Gastrocnemius medialis (tissue), 4 donors: ENCODE data around the gene MT1B. TPM values are rescaled to one million over a fixed set of nuclear protein-coding genes. Genes with fewer than 3 reads are reported as not detected.

Experiments
- ATAC-seq, 2 donors: fragments of 150-250 bp; one replicate each; pipeline ENCODE4 v1.9.1; 2016
- DNase-seq, 2 donors: peaks; one replicate each; pipeline ENCODE4 v3.0.0-alpha.2; 2019
- H3K27ac ChIP-seq, 4 donors: fragments of 200-600 bp; sonication (generic); 1 replicate in 1 of 4; 2 replicates in 3 of 4; pipeline ENCODE4 v1.5.1; 2016 to 2018; ENCODE audit warnings: mild to moderate bottlenecking in 2 of 4, moderate library complexity in 1 of 4
- H3K27me3 ChIP-seq, 3 donors: fragments of 200-600 bp; sonication (generic) in 2 of 3; 1 replicate in 1 of 3; 2 replicates in 2 of 3; pipeline versions ENCODE4 v1.5.1 to v1.6.0; 2016 to 2019; ENCODE audit warnings: mild to moderate bottlenecking in 1 of 3, moderate library complexity in 1 of 3
- H3K36me3 ChIP-seq, 2 donors: fragments of 200-600 bp; sonication (generic) in 1 of 2; one replicate each; pipeline ENCODE4 v1.5.1; 2017 to 2018
- H3K4me1 ChIP-seq, 2 donors: fragments of 200-600 bp; sonication (generic) in 1 of 2; one replicate each; pipeline ENCODE4 v1.5.1; 2016 to 2017; ENCODE audit warnings: mild to moderate bottlenecking in 2 of 2
- H3K4me3 ChIP-seq, 4 donors: fragments of 200-600 bp; sonication (generic) in 3 of 4; 1 replicate in 1 of 4; 2 replicates in 3 of 4; pipeline ENCODE4 v1.5.1; 2016 to 2019; ENCODE audit warnings: mild to moderate bottlenecking in 2 of 4
- H3K9me3 ChIP-seq, 3 donors: fragments of 200-600 bp; sonication (generic) in 2 of 3; 1 replicate in 1 of 3; 2 replicates in 2 of 3; pipeline ENCODE4 v1.5.1; 2016 to 2019
- POLR2A ChIP-seq, 2 donors: fragments of 450-650 bp; IDR thresholded peaks; one replicate each; pipeline ENCODE4 v1.6.1; 2017; ENCODE audit warnings: antibody characterized with exemption in 2 of 2, mild to moderate bottlenecking in 2 of 2, moderate library complexity in 2 of 2
- in situ Hi-C, 4 donors: fragments of 200-750 bp; cut with MboI; loops; one replicate each; pipeline versions ENCODE4 v1.15.0 to v1.8.0; 2017; ENCODE audit warnings: low sequenced_read_pairs in 4 of 4
- intact Hi-C: fragments of 100-400 bp; cut with DNase I; formaldehyde crosslinking; loops from one replicate; pipeline ENCODE4 v1.15.1; 2023; ENCODE audit warnings: low total_unique reads
- total RNA-seq, 4 donors: library from RNA; depleted of rRNA; stranded (reverse); fragments of >200 nt; gene quantifications; one replicate each; pipeline versions ENCODE4 v1.1.0 to v1.2.3, GENCODE V29; 2016
- TF ChIP-seq, protein P1 (sequence below), 5 experiments: fragments of 450-650 bp in 3 of 5; fragments of 200-600 bp in 2 of 5; sonication (generic) in 2 of 5; IDR thresholded peaks in 4 of 5; conservative IDR thresholded peaks in 1 of 5; 1 replicate in 4 of 5; 2 replicates in 1 of 5; pipeline ENCODE4 v1.5.1; 2016 to 2019; ENCODE audit warnings: antibody characterized with exemption in 5 of 5, mild to moderate bottlenecking in 3 of 5, moderate library complexity in 3 of 5

The MT1B gene
- total RNA-seq, 4 donors from 2014 or later: not detected

DNA sequence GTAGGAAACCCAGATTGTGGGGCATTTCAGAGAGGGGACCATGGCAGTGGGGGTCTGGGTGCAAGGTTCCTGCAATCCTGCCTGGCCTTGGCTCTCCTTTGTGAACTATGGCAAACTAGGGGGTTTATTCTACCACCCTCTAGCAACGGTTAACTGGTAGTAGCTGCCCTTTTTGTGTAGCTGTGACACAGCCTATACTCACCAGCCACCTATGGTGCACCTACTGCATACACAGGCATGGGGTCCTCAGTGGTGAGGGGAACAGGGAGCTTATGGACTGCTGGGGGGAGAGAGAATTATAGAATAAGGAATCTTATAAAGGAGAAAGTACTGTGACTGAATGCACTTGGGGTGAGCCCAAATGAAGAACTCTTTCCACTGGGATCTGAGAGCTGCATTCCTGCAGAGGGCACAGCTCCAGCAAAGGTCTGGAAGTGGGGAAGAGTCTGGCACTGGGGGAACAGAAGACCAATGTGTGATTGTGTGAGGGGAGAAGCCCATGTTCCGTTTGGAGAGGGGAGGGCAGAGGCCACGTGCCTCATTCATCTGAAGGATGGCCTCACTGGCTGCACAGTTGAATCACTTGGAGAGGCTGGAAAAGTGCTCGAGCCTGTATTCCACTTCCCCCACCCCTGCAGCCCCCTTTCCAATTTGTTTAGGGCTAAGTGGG is 32.7 kb downstream of the MT1B start:
- H3K4me3 ChIP-seq: peak overlapping the region; percentile 66 to 83 (median 78)
- H3K4me1 ChIP-seq: peaks cover 37 to 41% of the 10 kb centered on the region in 2 donors
- H3K27me3 ChIP-seq: no peaks in the 10 kb centered on the region
- peak overlapping the region; percentile 89 to 94 (median 91) for H3K27ac ChIP-seq
- DNase-seq (peak; percentile 48 to 87), ATAC-seq (peak; percentile 1 to 18)
- in situ Hi-C loops: loop anchor here in 3 of 4 donors (5.0 to 25.0 kb wide), 2 partner anchors 77 to 272 kb away; partner anchors contain the start of gene MT2A (in 2 of the 3)
- H3K36me3 ChIP-seq: no peaks in the 10 kb centered on the region
- TF ChIP-seq, protein P1, sequence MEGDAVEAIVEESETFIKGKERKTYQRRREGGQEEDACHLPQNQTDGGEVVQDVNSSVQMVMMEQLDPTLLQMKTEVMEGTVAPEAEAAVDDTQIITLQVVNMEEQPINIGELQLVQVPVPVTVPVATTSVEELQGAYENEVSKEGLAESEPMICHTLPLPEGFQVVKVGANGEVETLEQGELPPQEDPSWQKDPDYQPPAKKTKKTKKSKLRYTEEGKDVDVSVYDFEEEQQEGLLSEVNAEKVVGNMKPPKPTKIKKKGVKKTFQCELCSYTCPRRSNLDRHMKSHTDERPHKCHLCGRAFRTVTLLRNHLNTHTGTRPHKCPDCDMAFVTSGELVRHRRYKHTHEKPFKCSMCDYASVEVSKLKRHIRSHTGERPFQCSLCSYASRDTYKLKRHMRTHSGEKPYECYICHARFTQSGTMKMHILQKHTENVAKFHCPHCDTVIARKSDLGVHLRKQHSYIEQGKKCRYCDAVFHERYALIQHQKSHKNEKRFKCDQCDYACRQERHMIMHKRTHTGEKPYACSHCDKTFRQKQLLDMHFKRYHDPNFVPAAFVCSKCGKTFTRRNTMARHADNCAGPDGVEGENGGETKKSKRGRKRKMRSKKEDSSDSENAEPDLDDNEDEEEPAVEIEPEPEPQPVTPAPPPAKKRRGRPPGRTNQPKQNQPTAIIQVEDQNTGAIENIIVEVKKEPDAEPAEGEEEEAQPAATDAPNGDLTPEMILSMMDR (IDR thresholded peaks at IDR 0.05 in 4 of 5, conservative IDR thresholded peaks at IDR 0.05 in 1 of 5): no peak
- TF ChIP-seq POLR2A (IDR thresholded peaks at IDR 0.05): peak in 1 of 2 donors; percentile 55
- no peaks in the 10 kb centered on the region for H3K9me3 ChIP-seq
- intact Hi-C loops: loop anchor here (5.0 kb wide), 3 partner anchors 248 to 378 kb away; partner anchors contain the start of gene HERPUD1

DNA sequence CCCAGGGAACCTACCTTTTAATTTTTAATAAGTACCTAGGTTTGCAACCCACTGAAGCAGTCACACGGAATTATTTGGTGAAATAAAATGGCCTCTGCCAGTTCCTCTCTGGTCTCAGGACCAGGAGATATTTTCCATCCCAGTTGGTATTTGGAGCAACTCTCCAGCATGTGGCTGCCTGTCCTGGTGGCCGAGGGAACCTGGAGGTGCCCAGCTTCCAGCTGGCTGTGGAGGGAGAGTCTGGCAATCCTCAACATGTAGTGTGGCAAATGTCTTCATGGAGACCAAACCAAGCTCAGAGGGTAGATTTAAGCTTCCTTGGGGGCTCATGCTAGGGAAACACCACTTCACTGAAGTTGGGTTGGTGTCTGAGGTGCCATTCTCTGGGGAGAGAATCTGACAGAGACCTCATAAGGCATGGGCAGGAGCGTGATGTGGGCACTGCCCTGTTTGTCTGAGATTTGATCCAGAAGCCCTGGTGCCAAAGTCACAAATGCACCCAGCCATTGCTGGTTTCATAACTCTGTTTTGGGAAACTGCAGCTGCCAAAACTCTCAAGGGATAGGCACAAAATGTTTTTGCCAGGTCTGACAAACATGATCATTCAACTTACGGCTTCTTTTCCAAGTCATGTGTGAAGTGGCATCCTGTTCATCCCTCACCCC is 33.4 kb downstream of the MT1B start:
- TF ChIP-seq POLR2A (IDR thresholded peaks at IDR 0.05): peak in 1 of 2 donors; percentile 26
- TF ChIP-seq, protein P1 (IDR thresholded peaks at IDR 0.05 in 4 of 5, conservative IDR thresholded peaks at IDR 0.05 in 1 of 5): peak in 1 of 5 experiments; percentile 14
- peaks cover 33 to 37% of the 10 kb centered on the region in 2 donors for H3K4me1 ChIP-seq
- peak overlapping the region; percentile 66 to 83 (median 78) for H3K4me3 ChIP-seq
- H3K27me3 ChIP-seq: no peaks in the 10 kb centered on the region
- peak; percentile 84 to 91 for DNase-seq
- in situ Hi-C loops: loop anchor here in 3 of 4 donors (5.0 to 25.0 kb wide), 2 partner anchors 78 to 273 kb away; partner anchors contain the start of gene MT2A (in 2 of the 3)
- peak overlapping the region; percentile 89 to 94 (median 91) for H3K27ac ChIP-seq
- H3K9me3 ChIP-seq: no peaks in the 10 kb centered on the region
- H3K36me3 ChIP-seq: no peaks in the 10 kb centered on the region
- intact Hi-C loops: loop anchor here (5.0 kb wide), 3 partner anchors 247 to 377 kb away; partner anchors contain the start of gene HERPUD1
- ATAC-seq: peak; percentile 51 to 56

DNA sequence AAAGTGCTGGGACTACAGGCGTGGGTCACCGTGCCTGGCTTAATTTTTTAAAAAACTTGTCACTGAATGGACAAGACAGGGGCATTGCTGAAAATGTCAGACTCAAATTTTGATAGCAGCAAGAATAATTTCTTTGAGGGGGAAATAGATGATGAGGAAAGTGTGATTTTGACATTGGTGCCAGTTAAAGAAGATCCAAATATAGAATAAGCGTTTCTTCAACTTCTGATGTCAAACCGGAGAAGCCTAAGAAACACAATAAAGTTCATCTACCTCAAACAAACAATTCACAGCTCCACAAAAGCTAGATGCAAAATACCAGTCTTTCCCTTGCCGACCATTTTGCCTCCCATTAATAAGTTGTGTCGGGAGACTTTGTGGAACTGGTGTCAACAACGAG is 35.1 kb downstream of the MT1B start:
- Histone ChIP-seq H3K27me3 (no peaks in the 10 kb centered on the region), H3K4me1 (peaks cover 16 to 20% of the 10 kb centered on the region in 2 donors), H3K36me3 (no peaks in the 10 kb centered on the region), H3K4me3 (no peak overlapping the region), H3K9me3 (no peaks in the 10 kb centered on the region), H3K27ac (peak overlapping the region; percentile 50 to 94 (median 91))
- no peak for DNase-seq
- intact Hi-C loops (no loop called here), in situ Hi-C loops (loop anchor here in 1 of 4 donors (25.0 kb wide), 1 partner anchor 274 kb away; no protein-coding TSS in a partner anchor)
- ATAC-seq: no peak
- TF ChIP-seq, protein P1 (IDR thresholded peaks at IDR 0.05 in 4 of 5, conservative IDR thresholded peaks at IDR 0.05 in 1 of 5): no peak
- TF ChIP-seq POLR2A (IDR thresholded peaks at IDR 0.05): no peak

DNA sequence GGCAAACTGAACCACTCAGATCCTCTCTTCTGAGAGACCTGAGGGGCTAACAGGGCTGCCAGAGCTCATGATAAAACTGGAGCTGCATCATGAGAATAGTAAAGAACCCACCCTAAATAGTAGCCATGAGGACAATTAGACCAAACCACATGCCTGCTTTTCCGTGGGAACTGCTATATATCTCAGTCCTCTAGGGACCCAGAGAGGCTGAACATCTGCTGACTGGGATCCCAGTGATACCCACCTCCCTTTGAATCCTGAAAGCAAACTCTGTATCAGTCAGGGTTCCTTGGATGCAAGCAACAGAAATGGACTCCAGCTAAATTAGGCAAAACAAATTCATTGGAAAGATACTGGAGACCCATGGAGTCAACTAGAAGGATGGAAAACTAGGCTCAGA is 37.1 kb downstream of the MT1B start:
- in situ Hi-C loops: loop anchor here in 1 of 4 donors (25.0 kb wide), 1 partner anchor 276 kb away; no protein-coding TSS in a partner anchor
- H3K27me3 ChIP-seq: no peaks in the 10 kb centered on the region
- H3K36me3 ChIP-seq: no peaks in the 10 kb centered on the region
- intact Hi-C loops: no loop called here
- no peak for TF ChIP-seq POLR2A (IDR thresholded peaks at IDR 0.05)
- TF ChIP-seq, protein P1 (IDR thresholded peaks at IDR 0.05 in 4 of 5, conservative IDR thresholded peaks at IDR 0.05 in 1 of 5): peak in 1 of 5 experiments; percentile 27
- no peak overlapping the region for H3K4me3 ChIP-seq
- peak overlapping the region in 1 of 4 donors; percentile 5 for H3K27ac ChIP-seq
- no peak for DNase-seq
- H3K4me1 ChIP-seq: peaks cover 19 to 20% of the 10 kb centered on the region in 2 donors
- H3K9me3 ChIP-seq: no peaks in the 10 kb centered on the region
- no peak for ATAC-seq
